GM18951 (cell line): ENCODE results near the gene KIAA1755.

Source experiments
- POLR2A ChIP-seq: IDR thresholded peaks from 4 replicates; pipeline ENCODE4 v1.6.1; 2011; ENCODE audit warnings: mild to moderate bottlenecking; ENCODE audit not compliant: insufficient read length, insufficient read depth; ENCODE audit errors: extremely low read depth
- in situ Hi-C: fragments of 300-500 bp; cut with MboI; formaldehyde crosslinking; loops from one replicate; pipeline ENCODE4 v1.12.0; 2022; ENCODE audit warnings: low sequenced_read_pairs, mixed read lengths, inconsistent platforms; ENCODE audit not compliant: unreplicated experiment

KIAA1755 gene

GRCh38 chr20:38228436-38228835, 32.1 kb downstream of the KIAA1755 start:
- in situ Hi-C loops: loop anchor here (5.0 to 10.0 kb wide), 2 partner anchors 171 to 664 kb away; no protein-coding TSS in a partner anchor

GRCh38 chr20:38227420-38228360, 32.8 kb downstream of the KIAA1755 start:
- TF ChIP-seq POLR2A: no peak
- in situ Hi-C loops: loop anchor here (5.0 to 10.0 kb wide), 2 partner anchors 170 to 663 kb away; no protein-coding TSS in a partner anchor

More at GRCh38 chr20:38228436-38228835, 32.1 kb downstream of the KIAA1755 start:
- TF ChIP-seq POLR2A: no peak

GRCh38 chr20:38226553-38226952, 34.0 kb downstream of the KIAA1755 start:
- in situ Hi-C loops: loop anchor here (5.0 to 10.0 kb wide), 2 partner anchors 169 to 662 kb away; no protein-coding TSS in a partner anchor
- TF ChIP-seq POLR2A: no peak

GRCh38 chr20:38225900-38226263, 34.7 kb downstream of the KIAA1755 start:
- TF ChIP-seq POLR2A: no peak
- in situ Hi-C loops: loop anchor here (5.0 to 10.0 kb wide), 2 partner anchors 169 to 661 kb away; no protein-coding TSS in a partner anchor

GRCh38 chr20:38225240-38225899, 35.2 kb downstream of the KIAA1755 start:
- TF ChIP-seq POLR2A: no peak
- in situ Hi-C loops: loop anchor here (5.0 to 10.0 kb wide), 2 partner anchors 168 to 661 kb away; no protein-coding TSS in a partner anchor

GRCh38 chr20:38224531-38224930, 36.0 kb downstream of the KIAA1755 start:
- in situ Hi-C loops: loop anchor here (10.0 kb wide), 1 partner anchor 660 kb away; no protein-coding TSS in a partner anchor
- TF ChIP-seq POLR2A: no peak

- in situ Hi-C loops: loop anchor here (10.0 kb wide), 1 partner anchor 659 kb away; no protein-coding TSS in a partner anchor
- no peak for TF ChIP-seq POLR2A
Measured at GRCh38 chr20:38223743-38224100, 36.8 kb downstream of the KIAA1755 start.

GRCh38 chr20:38222923-38223742, 37.4 kb downstream of the KIAA1755 start:
- TF ChIP-seq POLR2A: no peak
- in situ Hi-C loops: loop anchor here (10.0 kb wide), 1 partner anchor 658 kb away; no protein-coding TSS in a partner anchor

- TF ChIP-seq POLR2A: no peak
- in situ Hi-C loops: loop anchor here (10.0 kb wide), 1 partner anchor 658 kb away; no protein-coding TSS in a partner anchor
Measured at GRCh38 chr20:38222231-38222922, 38.2 kb downstream of the KIAA1755 start.

- no peak for TF ChIP-seq POLR2A
- in situ Hi-C loops: loop anchor here (10.0 kb wide), 1 partner anchor 656 kb away; no protein-coding TSS in a partner anchor
Measured at GRCh38 chr20:38221119-38221589, 39.4 kb downstream of the KIAA1755 start.

GRCh38 chr20:38220587-38221118, 39.9 kb downstream of the KIAA1755 start:
- in situ Hi-C loops: loop anchor here (10.0 kb wide), 1 partner anchor 656 kb away; no protein-coding TSS in a partner anchor
- TF ChIP-seq POLR2A: no peak
